Fibroblast of skin of scalp (primary cell): ENCODE results near the gene PDE9A.
"Not testable (repeated sequence)": the region's sequence is repeated elsewhere in the genome, so short reads cannot be mapped to it uniquely, and the experiment has no call there.

Source experiments
- DNase-seq: peaks from one replicate; pipeline ENCODE4 v3.0.0-alpha.2; 2013

The PDE9A gene

DNA sequence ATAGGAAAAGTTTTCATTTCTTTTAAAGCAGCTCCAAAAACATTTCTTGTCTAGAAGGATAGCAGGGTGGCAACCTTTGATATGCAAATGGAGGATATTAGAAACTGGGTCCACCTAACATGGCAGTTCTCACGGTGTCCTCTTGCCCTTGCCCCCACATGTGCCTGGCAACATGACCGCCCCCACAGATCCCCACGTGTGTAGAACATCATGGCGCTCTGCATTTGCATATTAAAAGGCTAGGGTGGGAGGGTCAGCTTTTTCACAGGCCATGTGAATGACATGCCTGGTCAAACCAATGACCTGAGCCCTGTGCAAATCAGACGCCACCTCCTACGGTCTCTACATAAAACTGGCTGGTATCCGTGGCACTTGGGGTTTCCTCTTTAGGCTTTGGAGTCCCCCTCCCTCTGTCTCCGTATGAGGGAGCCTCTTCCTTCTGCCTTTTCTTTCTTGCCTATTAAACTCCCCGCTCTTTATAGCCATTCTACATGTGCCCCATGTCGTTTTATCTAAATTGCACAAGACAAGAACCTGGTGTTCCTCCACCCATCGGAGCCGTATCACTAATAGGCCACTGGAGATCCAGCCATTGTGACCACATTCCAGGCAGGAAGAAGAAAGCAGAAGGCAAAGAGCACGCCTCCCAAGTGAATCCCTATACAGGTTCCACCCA is 154.7 kb downstream of the PDE9A start:
- DNase-seq, result no peak

GRCh38 chr21:42809171-42809570 is 155.8 kb downstream of the PDE9A start:
- DNase-seq, result no peak

GRCh38 chr21:42809577-42810475 is 156.4 kb downstream of the PDE9A start:
- DNase-seq, result no peak

DNA sequence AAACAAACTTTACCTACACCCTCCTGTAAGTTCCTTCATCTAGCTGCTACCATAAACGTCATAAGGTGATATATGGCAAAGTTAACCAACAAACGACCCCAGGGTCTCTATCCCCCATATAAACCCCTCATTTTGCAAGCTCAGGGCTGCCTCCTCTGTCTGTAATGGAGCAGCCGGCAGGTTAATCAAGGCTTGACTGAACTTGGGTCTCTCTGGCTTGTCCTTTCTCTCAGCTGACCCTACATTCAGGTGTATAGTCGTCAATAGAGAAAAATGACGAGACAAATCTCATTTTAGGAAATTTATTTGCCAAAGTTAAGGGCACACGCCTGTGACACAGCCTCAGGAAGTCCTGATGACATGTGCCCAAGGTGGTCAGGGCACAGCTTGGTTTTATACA is 158.5 kb downstream of the PDE9A start:
- no peak for DNase-seq

- DNase-seq, result not testable (repeated sequence)
Measured at GRCh38 chr21:42812528-42813241, 159.3 kb downstream of the PDE9A start.

DNA sequence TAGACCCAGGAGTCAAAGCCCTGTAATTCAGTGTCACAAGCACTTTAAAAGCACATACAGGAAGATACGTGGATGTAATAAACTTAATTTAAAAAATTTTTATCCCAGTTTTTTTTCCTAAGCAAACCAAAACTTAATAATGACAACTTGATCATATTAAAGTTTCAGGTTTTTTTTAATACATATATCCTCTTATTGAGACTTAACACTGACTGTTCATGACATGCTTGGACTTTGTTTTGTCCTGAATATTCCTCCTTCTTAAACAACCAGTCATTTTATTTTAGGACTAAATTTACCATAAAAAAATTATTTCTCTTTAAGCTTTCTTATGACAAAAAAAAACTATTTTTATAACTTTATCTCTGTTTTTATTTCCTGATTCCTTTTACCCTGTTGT is 161.8 kb downstream of the PDE9A start:
- no peak for DNase-seq

GRCh38 chr21:42818328-42818749 is 164.9 kb downstream of the PDE9A start:
- peak; percentile 30 for DNase-seq

- DNase-seq, result no peak
Measured at GRCh38 chr21:42819861-42820615, 166.6 kb downstream of the PDE9A start.

DNA sequence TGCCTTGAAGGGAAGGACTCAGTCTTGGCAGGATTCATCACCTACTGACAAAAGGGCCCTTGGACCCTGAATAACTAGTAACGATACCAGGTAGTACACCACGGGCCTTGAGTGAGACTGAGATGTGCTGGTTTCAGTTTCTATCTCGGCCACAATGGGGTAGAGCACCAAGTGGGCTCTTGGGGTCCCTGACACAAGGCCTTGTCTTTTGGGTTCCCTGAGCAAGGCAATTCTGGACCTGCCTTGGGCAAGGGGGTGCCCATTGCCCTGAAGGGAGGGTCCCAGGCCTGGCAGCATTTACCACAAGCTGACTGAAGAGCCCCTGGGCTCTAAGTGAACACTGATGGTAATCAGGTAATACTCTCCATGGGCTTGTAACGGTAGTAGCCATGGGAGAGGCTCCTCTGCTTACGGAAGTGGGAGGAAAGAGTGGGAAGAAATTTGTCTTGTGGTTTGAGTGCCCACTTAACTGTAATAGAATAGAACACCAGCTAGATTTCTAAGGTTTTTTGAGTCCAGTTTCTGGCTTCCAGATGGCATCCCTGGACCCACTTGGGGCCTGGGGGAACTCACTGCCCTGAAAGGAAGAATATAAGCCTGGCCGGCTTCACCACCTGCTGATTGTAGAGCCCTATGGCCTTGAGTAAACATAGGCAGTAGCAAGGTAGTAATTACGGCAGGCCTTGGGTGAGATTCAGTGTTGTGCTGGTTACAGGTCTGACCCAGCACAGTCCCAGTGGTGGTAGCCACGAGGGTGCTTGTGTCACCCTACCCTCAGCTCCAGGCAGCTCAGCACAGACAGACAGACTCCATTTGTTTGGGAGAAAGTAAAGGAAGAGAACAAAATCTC is 167.4 kb downstream of the PDE9A start:
- no peak for DNase-seq
